Activated CD4-positive, alpha-beta T cell treated with anti-CD3 and anti-CD28 coated beads, Interleukin-2, Interleukin-6, amounts not matched to agents 100 ng/mL and 50 ng/mL, durations not matched to agents 16 hours and 8 hours (primary cell): ENCODE data around the gene ABCF2.

Experiments used
- DNase-seq: peaks from one replicate; pipeline ENCODE4 v3.0.0-alpha.2; 2020

ABCF2 gene

DNA sequence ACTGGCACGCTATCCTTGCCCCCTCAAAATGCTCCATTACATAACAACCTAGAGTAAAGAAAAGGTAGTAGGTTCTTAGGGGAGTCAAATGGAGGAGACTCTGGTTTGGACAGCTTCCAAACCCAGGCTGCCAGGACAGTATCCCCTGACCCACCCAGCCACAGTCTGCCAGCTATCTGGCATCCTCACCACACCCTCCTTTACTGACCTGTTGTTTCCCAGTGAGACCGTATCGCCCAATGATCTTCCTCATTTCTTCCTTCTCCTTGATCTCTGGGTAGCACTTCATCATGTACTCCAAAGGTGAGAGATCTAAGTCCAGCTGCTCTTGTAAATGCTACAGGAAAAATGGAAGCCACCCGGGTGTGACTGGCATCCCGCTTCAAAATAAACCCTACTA lies 11.6 kb downstream of the ABCF2 start:
- DNase-seq: no peak

DNA sequence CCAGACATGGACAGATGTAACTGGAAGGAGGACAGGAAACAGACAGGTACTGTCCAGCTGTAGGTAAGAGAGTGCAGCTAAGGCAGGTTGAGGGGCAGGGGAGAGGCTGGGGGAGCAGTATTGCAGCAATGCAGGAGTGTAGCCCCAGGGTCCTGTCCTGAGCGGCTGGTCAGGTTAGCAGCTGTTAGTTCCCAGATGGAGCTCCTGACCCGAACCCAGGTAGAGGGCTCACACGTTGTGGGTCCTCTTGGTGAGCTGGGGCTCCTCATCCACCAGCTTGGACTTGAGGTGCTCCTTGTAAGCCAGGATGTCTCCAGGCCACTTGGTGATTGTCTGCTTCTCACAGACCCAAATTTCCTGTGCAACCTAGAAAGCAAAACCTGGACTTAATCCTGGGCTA lies 13.2 kb downstream of the ABCF2 start:
- no peak for DNase-seq

DNA sequence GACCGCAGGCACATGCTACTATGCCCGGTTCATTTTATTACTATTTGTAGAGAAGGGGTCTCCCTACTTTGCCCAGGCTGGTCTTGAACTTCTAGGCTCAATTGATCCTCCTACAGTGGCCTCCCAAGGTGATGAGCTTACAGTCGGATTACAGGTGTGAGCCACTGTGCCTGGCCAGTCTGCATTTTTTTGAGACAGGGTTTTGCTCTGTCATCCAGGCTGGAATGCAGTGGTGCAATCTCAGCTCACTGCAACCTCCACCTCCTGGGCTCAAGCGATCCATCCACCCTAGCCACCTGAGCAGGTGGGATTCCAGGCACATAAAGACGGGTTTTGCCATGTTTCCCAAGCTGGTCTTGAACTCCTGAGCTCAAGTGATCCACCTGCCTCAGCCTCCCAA lies 14.4 kb downstream of the ABCF2 start:
- no peak for DNase-seq

DNA sequence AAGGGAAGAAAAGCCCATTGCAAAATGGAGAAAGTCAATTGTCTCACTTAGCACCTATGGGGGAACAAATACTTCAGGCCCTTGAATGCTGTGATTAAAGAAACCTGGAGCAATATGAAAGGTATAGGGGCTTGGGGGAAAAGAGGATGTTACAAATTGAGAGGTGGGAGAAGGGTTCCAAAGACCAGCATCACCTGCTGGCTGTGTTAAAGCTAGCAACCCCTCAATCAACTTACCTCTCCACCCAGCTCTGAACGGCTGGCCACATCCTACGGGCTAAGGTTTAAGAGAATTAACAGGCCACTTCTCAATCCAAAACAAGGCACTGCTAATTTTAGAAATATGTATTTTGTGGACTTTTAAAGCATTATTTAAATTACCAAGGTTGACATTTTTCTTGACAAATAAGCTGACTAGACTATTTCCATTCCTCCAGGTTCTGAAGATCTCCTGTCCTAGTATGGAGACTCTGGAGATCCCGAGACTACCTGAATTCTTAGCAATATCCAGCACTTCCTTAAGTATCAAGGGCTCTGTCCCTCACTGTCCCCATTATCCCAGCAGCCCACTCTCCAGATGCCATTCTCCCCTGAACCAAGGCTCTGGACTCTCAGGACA lies 15.7 kb downstream of the ABCF2 start:
- no peak for DNase-seq

DNA sequence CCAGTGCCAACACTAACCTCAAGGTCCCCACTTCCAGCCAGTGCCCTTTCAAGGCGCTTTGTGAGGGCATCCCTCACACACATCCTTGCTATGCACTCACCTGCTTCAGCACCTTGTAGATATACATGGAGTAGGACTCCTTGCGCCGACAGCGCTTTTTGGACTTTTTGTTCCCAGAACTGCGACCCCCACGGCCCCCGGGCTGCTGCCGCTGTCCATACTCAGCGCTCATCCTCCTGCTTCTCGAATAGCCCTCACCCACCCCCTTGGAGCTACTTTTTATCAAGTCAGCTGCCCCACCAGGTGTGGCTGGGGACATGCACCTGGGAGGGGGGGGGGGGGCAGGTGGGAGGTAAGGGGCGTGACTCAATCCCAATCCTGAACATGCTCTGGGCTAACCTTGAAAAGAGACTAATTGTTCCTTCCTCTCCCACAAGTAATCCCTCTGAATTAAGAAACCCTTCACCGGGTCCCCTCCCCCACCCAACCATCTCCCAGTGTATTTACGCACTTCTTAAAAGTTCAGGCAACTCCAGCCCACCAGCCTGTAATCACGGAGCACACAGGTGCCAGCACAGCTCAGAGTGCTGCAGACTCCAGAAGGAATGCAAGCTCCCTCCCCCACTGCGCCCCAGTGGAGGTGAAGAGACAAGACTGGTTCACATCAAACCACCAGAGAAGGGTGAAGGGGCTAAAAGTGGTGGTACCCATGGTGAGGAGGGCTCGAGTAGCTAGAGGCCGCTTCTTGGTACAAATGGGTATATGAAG lies 16.7 kb downstream of the ABCF2 start, which contains the start of gene H2BK1:
Gene H2BK1 (minus strand): TSS at position 402 of the 768 bp plus-strand sequence. CDS start 170 bp downstream, at position 232.
- DNase-seq: no peak

DNA sequence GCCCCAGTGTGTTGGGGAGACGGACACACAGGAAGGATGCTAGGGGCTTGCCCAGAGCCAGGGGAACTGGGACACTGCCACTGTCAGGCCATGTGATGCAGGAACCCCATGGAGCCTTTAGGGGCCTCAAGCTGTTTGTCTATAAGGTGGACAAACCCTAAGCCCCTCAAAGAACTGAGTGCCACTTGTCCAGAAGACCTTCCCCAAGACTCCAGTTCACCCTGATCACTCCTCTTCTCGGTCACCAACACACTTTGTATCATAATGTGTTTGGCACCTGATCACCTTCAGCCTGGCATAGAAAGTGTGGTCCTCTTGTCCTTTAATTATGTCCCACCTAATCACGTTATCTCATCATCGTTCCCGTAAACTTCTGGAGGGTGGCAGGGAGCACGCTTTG lies 17.4 kb downstream of the ABCF2 start:
- DNase-seq: no peak

DNA sequence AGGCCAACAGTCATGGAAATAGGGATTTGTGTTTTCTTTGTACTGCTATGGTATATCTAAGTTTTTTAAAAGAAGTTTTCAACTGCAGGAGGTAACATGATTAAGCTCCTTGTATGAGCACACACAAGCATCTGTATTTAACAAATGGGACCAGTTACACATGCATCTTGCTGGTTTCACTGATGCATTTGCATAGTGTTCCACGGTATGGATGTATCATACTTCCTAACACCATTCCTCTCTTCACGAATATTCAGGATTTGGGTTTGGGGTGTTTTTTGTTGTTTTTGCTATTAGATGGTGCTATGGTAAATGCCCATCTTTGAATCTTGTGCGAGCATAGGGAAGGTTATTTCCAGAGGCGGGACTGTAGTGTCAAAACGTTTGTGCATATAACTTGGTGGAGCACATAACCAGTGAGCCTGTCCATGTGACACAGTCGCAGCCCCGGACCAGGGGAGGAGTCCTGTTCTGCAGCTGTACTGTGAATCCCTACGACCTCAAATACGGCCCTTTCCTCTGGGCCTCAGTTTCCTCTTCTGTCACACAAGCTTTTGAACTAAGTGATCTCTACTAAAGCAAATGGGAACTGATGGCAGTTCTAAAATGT lies 18.6 kb downstream of the ABCF2 start:
- no peak for DNase-seq

DNA sequence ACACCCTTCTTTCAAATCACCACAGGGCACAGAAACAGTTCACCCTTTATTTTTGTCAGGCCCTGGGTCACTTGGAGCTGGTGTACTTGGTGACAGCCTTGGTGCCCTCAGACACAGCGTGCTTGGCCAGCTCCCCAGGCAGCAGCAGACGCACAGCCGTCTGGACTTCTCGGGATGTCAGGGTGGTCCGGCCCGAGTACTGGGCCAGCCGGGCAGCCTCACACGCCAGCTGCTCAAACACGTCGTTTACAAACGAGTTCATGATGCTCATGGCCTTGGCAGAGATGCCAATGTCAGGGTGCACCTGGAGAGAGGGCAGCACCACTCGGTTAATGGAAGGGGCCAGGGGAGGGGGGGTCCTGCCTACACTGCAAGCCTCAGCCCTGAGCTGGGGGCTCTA lies 19.2 kb downstream of the ABCF2 start:
- no peak for DNase-seq

DNA sequence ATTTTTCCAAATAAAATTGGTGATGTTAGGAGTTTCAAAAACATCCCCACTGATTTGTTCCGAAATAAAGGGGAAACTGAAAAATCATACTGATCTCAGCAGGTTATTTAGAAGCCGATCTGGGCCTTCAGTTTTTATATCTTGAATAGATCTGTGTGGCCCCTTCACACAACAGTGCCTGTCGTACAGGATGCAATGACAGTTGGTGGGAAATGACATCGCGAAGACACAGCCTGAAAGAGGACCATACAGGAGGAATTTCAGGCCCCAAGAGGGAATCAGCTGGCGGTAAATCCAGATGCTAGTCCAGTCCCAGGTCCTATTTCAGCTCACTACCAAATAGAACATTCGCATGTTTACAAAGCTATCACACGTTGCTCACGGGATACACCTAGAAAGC lies 19.7 kb downstream of the ABCF2 start:
- DNase-seq: no peak

DNA sequence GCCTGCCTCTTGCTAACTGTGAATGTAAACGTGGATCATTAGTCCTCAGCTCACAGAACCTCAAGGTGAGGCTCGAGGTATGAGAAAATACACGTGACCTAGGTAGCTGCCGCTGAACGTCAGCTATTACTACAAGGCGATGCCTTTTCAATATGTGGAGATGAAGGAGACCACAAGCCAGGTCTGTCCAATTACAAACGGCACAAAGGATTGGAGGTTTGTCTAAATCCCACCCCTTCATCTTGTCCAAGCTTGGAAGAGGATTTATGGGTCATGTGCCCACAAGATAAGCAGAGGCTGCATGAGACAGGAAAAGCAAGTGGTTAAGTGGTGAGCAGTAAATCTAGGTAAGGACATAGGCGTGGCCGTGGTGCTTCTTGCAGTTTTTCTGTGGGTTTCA lies 20.1 kb downstream of the ABCF2 start:
- DNase-seq: peak; percentile 22

DNA sequence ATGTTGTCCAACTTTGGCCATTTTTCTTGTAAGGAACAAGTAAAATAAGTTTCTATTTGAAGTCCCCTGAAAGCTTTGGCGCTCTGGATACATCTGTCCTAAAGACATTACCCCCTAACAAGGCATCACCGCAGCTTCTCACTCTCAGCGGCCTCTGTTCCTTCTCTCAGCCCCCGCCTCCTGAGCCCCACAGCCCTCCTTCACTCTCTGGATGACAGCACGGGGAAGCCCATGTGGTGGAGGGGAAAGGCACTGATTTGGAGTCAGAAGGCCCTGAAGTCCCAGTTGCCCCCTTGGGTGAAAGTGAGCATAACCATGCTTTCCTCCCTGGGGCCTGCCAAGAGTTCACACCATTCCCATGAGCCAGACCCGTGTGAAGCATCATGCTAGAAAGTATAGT lies 21.3 kb downstream of the ABCF2 start:
- no peak for DNase-seq

DNA sequence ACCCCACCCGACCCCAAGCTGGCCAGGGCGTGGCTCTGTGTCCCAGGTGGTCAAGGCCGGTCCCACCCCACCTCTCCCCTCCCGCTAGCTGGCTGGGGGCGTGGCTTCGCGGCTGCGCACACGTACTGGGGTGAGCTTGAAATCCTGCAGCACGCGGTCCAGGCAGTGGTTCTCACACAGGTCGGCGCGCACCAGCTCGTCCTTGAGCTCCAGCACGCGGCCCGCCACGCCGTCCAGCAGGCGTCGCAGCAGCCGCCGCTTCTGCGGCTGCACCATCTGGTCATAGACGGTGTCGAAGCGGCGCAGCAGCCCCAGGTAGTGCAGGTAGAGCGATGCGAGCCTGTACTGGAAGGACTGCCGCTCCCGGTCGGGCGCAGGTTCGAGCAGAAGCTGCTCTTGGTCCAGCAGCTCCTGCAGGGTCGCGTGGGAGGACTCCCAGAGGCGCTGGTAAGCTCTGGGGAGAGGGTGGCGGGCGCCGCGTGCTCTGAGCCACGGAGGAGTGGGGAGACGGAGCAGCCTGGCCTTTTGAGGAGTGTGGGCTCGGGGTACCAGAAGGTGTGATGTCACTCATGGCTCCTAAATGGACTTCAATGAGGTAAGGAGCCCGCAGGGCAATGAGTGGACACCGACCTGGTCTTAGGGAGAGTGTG lies 22.5 kb downstream of the ABCF2 start:
- DNase-seq: no peak

DNA sequence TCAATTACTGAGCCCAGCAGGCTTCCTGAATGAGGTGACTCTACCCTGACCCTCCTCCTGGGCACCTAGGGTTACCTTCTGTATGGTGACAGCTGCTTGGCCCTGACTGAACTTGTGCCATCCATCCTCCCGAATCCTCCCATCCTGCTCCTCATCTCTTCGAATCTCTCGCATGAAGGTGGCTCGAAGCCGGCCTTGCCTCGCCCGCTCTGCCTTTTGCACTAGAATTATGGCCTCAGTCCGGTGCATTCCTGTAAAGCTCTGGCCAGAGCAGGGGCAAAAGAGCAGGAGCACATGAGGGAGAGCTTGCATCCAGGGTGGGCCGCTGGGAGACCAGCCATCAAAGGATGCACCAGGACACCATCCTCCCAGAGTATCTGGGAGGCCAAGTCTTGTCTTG lies 24.2 kb downstream of the ABCF2 start:
- DNase-seq: no peak

DNA sequence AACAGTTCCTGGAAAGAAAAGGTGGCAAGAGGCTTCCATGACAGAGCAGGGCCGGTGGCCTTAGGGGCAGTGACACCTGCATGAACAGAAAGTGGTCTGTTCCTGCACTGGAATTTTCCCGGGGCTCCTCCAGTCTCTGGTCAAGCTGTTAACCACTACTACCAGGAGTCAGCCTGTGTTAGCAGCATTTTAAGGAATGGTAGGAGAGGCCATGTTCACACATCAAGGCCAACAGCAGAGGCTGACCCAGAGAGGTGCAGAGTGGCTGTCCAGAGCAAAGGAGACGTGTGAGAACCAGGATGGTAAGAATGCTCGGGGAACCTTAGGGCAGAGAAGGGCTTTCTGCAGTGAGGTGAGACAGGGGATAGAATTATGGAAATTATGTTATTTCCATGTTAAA lies 25.3 kb downstream of the ABCF2 start:
- DNase-seq: no peak

DNA sequence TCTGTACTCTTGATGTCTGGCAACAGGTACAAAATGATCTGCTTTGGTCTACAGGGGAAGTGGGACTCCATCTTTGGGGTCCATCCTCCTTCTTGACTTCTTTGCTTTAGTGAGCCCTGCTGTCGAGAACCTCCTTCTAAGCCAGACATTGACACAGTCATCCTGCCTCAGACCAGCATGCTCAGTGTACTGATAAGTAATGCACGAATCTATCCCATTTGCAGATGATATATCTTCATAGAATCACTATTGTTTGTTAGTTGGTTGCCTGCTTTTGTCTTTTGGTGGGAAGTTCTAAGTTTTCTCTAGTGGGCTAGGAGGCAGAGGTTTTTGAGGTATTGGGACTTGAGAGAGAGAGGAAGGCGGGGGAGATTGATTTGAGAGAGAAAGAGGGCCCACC lies 25.7 kb downstream of the ABCF2 start:
- DNase-seq: no peak

DNA sequence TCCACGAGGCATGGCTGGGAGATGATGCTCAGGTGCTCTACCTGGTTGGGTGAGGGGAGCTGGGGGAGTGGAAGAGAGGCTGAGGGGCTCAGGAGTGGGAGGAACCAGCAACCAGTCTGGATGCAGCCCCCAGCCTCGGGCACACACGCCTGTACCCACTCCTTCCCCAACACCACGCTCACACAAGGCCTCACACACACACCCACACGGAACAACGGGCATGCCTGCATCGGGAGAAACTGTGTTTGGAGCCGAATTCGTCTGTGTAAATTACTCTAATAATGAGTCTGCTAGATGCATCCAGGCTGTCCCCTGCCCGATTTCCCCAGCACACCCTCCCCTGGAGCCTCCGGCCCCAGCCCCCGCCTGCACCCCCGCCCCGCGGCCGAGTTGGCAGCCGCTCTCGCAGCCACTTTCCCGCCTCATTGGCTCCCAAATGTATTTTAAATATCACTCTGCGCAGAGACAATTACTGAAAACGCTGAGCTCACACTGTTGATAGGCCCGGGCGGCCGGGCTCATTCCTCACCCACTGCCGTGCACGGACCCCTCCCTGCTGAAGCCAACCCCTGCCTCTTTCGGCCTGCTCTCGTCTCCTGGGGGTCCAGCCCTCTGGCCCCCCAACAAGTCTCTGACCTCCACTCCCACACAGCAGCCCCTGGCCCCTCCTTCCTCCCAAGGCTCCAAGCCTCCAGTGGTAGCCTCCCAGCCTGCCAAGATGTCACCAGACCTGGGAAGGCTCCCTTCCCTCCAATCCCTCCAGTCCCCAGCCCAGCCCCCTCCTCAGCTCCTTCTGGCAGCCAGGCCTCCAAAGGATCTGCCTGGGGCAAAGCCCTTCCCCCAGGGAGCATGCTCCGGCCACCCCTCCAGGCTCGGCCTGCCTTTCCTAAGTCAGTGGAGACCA lies 27.8 kb downstream of the ABCF2 start:
- DNase-seq: no peak

DNA sequence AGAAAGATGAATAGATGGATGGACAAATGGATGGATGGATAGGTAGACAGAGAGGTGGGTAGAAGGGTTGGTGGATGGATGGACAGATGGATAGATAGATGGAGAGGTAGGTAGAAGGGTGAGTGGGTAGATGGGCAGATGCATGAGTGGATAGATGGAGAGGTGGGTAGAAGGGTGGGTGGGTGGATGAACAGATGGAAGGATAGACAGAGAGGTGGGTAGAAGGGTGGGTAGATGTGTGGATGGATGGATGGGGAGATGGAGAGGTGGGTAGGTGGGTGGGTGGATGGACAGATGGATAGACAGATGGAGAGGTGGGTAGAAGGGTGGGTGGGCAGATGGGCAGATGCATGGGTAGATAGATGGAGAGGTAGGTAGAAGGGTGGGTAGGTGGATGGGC lies 29.1 kb downstream of the ABCF2 start:
- DNase-seq: no peak

DNA sequence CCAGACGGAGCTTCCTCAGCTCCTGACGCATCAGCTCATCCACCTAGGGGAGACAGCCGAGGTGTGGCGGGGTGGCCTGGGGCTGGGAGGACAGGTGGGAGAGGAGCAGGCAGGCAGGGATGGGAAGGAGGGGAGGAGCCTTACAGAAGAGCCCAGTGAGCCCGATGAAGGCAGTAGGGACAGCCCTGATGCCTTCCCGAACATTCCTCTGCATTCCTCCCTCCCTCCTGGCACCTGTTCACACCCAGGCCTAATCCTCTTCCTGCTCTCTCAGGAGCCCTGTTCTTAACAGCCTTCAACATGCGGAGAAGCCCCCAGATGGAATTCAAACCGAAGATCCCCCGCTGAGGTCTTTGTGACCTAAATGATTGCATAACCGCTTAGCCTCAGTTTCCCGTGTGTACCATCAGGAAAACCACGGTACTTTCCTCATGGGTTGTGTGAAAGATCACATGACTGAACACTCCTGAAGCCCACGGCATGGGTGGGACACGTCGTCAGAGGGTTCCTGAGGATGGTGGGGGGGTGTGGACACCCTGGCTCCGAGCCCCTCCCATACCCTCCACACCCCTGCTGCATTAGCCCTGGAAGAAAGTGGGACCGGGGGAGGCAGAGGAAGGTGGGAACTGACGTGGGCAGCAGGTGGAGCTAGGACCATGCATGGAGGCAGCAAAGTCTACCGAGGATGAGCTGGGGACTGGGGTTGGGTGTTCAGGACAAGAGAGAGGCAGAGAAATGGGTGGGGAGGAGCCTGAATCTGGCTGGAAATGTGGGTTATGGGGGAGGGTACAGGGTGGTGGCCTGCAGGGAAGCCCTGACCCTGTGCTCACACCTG lies 31.2 kb downstream of the ABCF2 start:
- no peak for DNase-seq

DNA sequence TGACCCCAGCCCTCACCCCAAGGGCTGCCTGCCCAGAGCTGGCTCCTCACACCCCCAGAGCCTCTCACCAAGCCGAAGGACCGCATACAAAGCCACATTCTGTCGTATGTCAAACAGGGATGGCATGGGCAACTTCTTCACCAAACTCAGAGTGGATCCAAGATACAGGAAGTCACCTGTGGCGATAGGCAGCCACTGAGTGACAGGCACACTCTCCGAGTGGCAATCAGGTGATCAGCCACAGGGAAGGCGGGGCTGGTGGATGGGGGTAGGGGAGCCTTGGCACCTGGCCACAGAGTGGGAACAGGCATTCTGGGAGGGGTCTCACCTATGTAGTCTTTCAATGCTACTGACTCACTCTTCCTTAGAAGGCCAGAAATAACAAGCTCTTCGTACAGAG lies 32.8 kb downstream of the ABCF2 start:
- DNase-seq: no peak

DNA sequence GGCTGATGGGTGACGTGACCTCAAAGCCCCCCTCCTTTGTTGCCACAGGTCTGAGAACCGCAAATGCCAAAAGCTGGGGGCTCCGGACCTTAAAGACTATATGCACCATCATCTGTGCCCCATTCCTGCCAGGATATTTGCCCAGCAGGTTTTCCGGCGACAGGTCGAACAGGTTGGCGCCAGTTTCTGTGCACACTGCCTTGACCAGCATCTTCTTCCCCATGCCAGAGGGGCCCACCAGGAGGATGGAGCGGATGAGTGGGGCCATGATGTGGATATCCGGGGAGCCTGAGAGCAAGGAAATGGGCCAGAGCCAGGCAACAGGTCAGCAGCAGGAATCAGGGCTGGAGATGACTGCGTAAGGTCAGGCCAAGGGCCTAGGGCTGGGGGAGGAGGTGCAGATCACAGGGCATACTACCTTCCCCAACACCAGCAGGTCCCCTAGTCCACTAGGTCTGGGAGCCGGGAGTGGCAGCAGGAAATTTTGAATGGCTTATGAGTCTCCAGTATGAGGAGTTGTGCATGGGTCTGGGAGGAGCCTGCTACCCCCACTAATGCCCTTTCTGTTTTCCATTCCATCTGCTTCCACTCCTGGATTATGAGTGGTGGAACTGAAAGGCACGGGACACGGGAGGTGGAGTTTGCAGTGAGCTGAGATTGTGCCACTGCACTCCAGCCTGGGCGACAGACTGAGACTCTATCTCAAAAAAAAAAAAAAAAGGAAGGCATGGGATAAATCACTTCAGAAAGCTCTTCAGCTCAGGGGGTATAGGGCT lies 33.6 kb downstream of the ABCF2 start:
- no peak for DNase-seq

DNA sequence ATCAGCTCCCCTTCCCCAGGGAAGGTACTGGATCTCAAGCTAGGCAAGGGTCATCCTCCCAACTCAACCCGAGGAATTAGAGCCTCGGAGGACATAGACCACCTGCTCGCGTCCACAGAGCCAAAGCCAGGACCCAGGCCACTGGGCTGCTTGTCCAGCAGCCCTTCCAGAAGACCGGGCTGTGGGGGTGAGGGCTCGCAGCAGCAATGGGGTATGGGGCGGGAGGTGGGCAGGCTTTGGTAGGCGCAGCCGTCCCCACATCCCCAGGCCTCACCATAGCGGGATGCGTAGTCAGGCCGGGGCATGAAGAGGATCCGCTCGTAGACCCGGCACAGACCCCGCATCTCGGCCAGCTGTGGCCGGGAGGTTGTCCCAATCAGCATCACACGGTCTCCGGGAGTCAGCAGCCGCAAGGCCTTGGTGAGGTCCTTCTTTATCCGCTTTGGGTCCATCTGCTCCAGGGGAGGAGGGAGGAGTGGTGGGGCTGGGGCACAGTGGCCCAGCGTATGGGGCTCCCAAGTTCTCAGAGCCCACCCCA lies 34.9 kb downstream of the ABCF2 start:
- DNase-seq: no peak
